Activated T-helper 17 cell treated with anti-CD3 and anti-CD28 coated beads, Interleukin-2, amount 50 U/mL, for 72 hours (primary cell): ENCODE data around the gene PPIL3. TPM values are rescaled to one million over a fixed set of nuclear protein-coding genes. Genes with fewer than 3 reads are reported as not detected.
"Not testable (repeated sequence)": the region's sequence is repeated elsewhere in the genome, so short reads cannot be mapped to it uniquely, and the experiment has no call there.

Experiments
- ATAC-seq: fragments of 150-1000 bp; cut with Tn5 transposase; replicated peaks from 2 replicates; pipeline ENCODE4 v1.10.0; 2021; ENCODE audit warnings: mild to moderate bottlenecking, moderate library complexity
- H3K27ac Mint-ChIP-seq: one replicate; pipeline ENCODE4 v1.8.0; 2022; ENCODE audit warnings: mixed read lengths
- H3K27me3 Mint-ChIP-seq: one replicate; pipeline ENCODE4 v1.8.0; 2022; ENCODE audit warnings: mixed read lengths
- H3K36me3 Mint-ChIP-seq: one replicate; pipeline ENCODE4 v1.8.0; 2022; ENCODE audit warnings: low read depth, mild to moderate bottlenecking, mixed read lengths
- H3K4me1 Mint-ChIP-seq: one replicate; pipeline ENCODE4 v1.8.0; 2022; ENCODE audit warnings: mixed read lengths
- H3K4me3 Mint-ChIP-seq: one replicate; pipeline ENCODE4 v1.8.0; 2022; ENCODE audit warnings: mild to moderate bottlenecking, mixed read lengths
- H3K9me3 Mint-ChIP-seq: one replicate; pipeline ENCODE4 v1.8.0; 2022; ENCODE audit warnings: mixed read lengths
- total RNA-seq, 2 donors: library from RNA; stranded (reverse); gene quantifications; one replicate each; pipeline ENCODE4 v1.2.3, GENCODE V29; 2022

PPIL3 gene
- 100 to 1,000 TPM in 1 of 2 donors, 10 to 100 TPM in 1; 41.9 to 146 TPM for total RNA-seq

GRCh38 chr2:200888704-200889625 is at the start of gene PPIL3, which contains the start of gene NIF3L1:
Gene PPIL3, minus strand, starts transcription at chr2:200889077. Its CDS starts 1,462 bp downstream, at chr2:200887615.
Gene NIF3L1, plus strand, starts transcription at chr2:200889371. Its CDS starts 2,573 bp downstream, at chr2:200891944.
- Mint-ChIP-seq H3K36me3 (peaks cover 72% of the 10 kb centered on the region), H3K27ac (peak within 1 kb of the TSS; percentile 95)

GRCh38 chr2:200930947-200931626 is 42.2 kb upstream of the PPIL3 start:
- H3K27me3 Mint-ChIP-seq, result no peaks in the 10 kb centered on the region
- H3K27ac Mint-ChIP-seq, result no peak overlapping the region
- H3K36me3 Mint-ChIP-seq, result peaks cover 84% of the 10 kb centered on the region
- peaks cover 7% of the 10 kb centered on the region for H3K4me1 Mint-ChIP-seq
- no peak overlapping the region for H3K4me3 Mint-ChIP-seq
- ATAC-seq, result no peak
- H3K9me3 Mint-ChIP-seq, result no peaks in the 10 kb centered on the region

More at GRCh38 chr2:200888704-200889625, at the start of gene PPIL3, which contains the start of gene NIF3L1:
- Mint-ChIP-seq H3K9me3 (no peaks in the 10 kb centered on the region), H3K27me3 (no peaks in the 10 kb centered on the region), H3K4me3 (peak within 1 kb of the TSS; percentile 87), H3K4me1 (peaks cover 12% of the 10 kb centered on the region)
- peak; percentile 87 for ATAC-seq

- no peaks in the 10 kb centered on the region for H3K9me3 Mint-ChIP-seq
- peak overlapping the region; percentile 41 for H3K27ac Mint-ChIP-seq
- H3K27me3 Mint-ChIP-seq, result no peaks in the 10 kb centered on the region
- peak; percentile 96 for ATAC-seq
- peaks cover 84% of the 10 kb centered on the region for H3K36me3 Mint-ChIP-seq
- peak overlapping the region; percentile 20 for H3K4me3 Mint-ChIP-seq
- peaks cover 7% of the 10 kb centered on the region for H3K4me1 Mint-ChIP-seq
These were observed 40.7 kb upstream of the PPIL3 start for GRCh38 chr2:200929334-200930249.

- no peaks in the 10 kb centered on the region for H3K27me3 Mint-ChIP-seq
- no peaks in the 10 kb centered on the region for H3K9me3 Mint-ChIP-seq
- ATAC-seq, result peak; percentile 100
- peaks cover 94% of the 10 kb centered on the region for H3K36me3 Mint-ChIP-seq
- peak overlapping the region; percentile 24 for H3K4me3 Mint-ChIP-seq
- peak overlapping the region; percentile 92 for H3K27ac Mint-ChIP-seq
- H3K4me1 Mint-ChIP-seq, result peaks cover 14% of the 10 kb centered on the region
These were observed 33.6 kb upstream of the PPIL3 start for GRCh38 chr2:200922439-200922838.

- ATAC-seq, result no peak
- no peak overlapping the region for H3K4me3 Mint-ChIP-seq
- H3K9me3 Mint-ChIP-seq, result no peaks in the 10 kb centered on the region
- peak overlapping the region; percentile 66 for H3K27ac Mint-ChIP-seq
- H3K4me1 Mint-ChIP-seq, result no peaks in the 10 kb centered on the region
- H3K36me3 Mint-ChIP-seq, result peaks cover 97% of the 10 kb centered on the region
- H3K27me3 Mint-ChIP-seq, result no peaks in the 10 kb centered on the region
These were observed 24.8 kb upstream of the PPIL3 start for GRCh38 chr2:200913654-200914053.

GRCh38 chr2:200909958-200910357 is 21.1 kb upstream of the PPIL3 start:
- Mint-ChIP-seq H3K27me3 (no peaks in the 10 kb centered on the region), H3K4me1 (no peaks in the 10 kb centered on the region), H3K27ac (no peak overlapping the region), H3K9me3 (no peaks in the 10 kb centered on the region), H3K36me3 (peaks cover 84% of the 10 kb centered on the region), H3K4me3 (no peak overlapping the region)
- no peak for ATAC-seq

GRCh38 chr2:200905618-200906296 is 16.9 kb upstream of the PPIL3 start:
- Mint-ChIP-seq H3K9me3 (no peaks in the 10 kb centered on the region), H3K27me3 (no peaks in the 10 kb centered on the region), H3K4me1 (peaks cover 5% of the 10 kb centered on the region), H3K4me3 (no peak overlapping the region), H3K27ac (peak overlapping the region; percentile 8), H3K36me3 (peaks cover 66% of the 10 kb centered on the region)
- peak; percentile 76 for ATAC-seq

- peak; percentile 99 for ATAC-seq
- H3K4me3 Mint-ChIP-seq, result peak overlapping the region; percentile 6
- no peaks in the 10 kb centered on the region for H3K27me3 Mint-ChIP-seq
- H3K27ac Mint-ChIP-seq, result peak overlapping the region; percentile 11
- peaks cover 24% of the 10 kb centered on the region for H3K4me1 Mint-ChIP-seq
- peaks cover 70% of the 10 kb centered on the region for H3K36me3 Mint-ChIP-seq
- H3K9me3 Mint-ChIP-seq, result no peaks in the 10 kb centered on the region
These were observed 12.7 kb upstream of the PPIL3 start for GRCh38 chr2:200901459-200902072.

- Mint-ChIP-seq H3K9me3 (no peaks in the 10 kb centered on the region), H3K36me3 (peaks cover 77% of the 10 kb centered on the region), H3K4me3 (no peak overlapping the region)
These were observed 10.6 kb upstream of the PPIL3 start for GRCh38 chr2:200899482-200899881.

GRCh38 chr2:200881715-200882249 is 7.1 kb downstream of the PPIL3 start:
- ATAC-seq, result not testable (repeated sequence)
- peak overlapping the region; percentile 39 for H3K27ac Mint-ChIP-seq

More at GRCh38 chr2:200899482-200899881, 10.6 kb upstream of the PPIL3 start:
- no peaks in the 10 kb centered on the region for H3K27me3 Mint-ChIP-seq
- peak overlapping the region; percentile 88 for H3K27ac Mint-ChIP-seq
- peaks cover 24% of the 10 kb centered on the region for H3K4me1 Mint-ChIP-seq
- ATAC-seq, result no peak

GRCh38 chr2:200878289-200878880 is 10.5 kb downstream of the PPIL3 start:
- H3K27me3 Mint-ChIP-seq, result no peaks in the 10 kb centered on the region
- no peak for ATAC-seq
- peaks cover 93% of the 10 kb centered on the region for H3K36me3 Mint-ChIP-seq
- H3K9me3 Mint-ChIP-seq, result no peaks in the 10 kb centered on the region
- peak overlapping the region; percentile 38 for H3K27ac Mint-ChIP-seq
- H3K4me1 Mint-ChIP-seq, result peaks cover 3% of the 10 kb centered on the region
- no peak overlapping the region for H3K4me3 Mint-ChIP-seq

More at GRCh38 chr2:200881715-200882249, 7.1 kb downstream of the PPIL3 start:
- H3K27me3 Mint-ChIP-seq, H3K9me3 Mint-ChIP-seq, H3K4me1 Mint-ChIP-seq, H3K4me3 Mint-ChIP-seq: not testable (repeated sequence)
- peaks cover 93% of the 10 kb centered on the region for H3K36me3 Mint-ChIP-seq

GRCh38 chr2:200877443-200877842 is 11.4 kb downstream of the PPIL3 start:
- Mint-ChIP-seq H3K9me3 (no peaks in the 10 kb centered on the region), H3K36me3 (peaks cover 93% of the 10 kb centered on the region), H3K27ac (no peak overlapping the region), H3K4me3 (no peak overlapping the region), H3K27me3 (no peaks in the 10 kb centered on the region), H3K4me1 (peaks cover 3% of the 10 kb centered on the region)
- no peak for ATAC-seq
